ENCODE measurements around the gene C12orf76.

C12orf76 gene

GRCh38 chr12:110084314-110085015, 36.1 kb upstream of the C12orf76 start:
- no peak for TF ChIP-seq CTCF (IDR thresholded peaks at IDR 0.05; ENCODE audit: low read depth, low read length)
- H3K4me3 ChIP-seq (replicated peaks in 1 of 2; ENCODE audit: low read depth in 2 of 2, low read length in 2 of 2) = no peak overlapping the region
- DNase-seq (ENCODE audit: low read depth in 2 of 2) = no peak

GRCh38 chr12:110080410-110080809, 32.1 kb upstream of the C12orf76 start:
- DNase-seq (ENCODE audit: low read depth in 2 of 2) = no peak
- TF ChIP-seq CTCF (IDR thresholded peaks at IDR 0.05; ENCODE audit: low read depth, low read length) = no peak
- H3K4me3 ChIP-seq (replicated peaks in 1 of 2; ENCODE audit: low read depth in 2 of 2, low read length in 2 of 2) = no peak overlapping the region

GRCh38 chr12:110079477-110080400, 31.4 kb upstream of the C12orf76 start:
- no peak for TF ChIP-seq CTCF (IDR thresholded peaks at IDR 0.05; ENCODE audit: low read depth, low read length)
- no peak overlapping the region for H3K4me3 ChIP-seq (replicated peaks in 1 of 2; ENCODE audit: low read depth in 2 of 2, low read length in 2 of 2)
- peak; percentile 26 to 85 for DNase-seq (ENCODE audit: low read depth in 2 of 2)

- TF ChIP-seq CTCF (IDR thresholded peaks at IDR 0.05; ENCODE audit: low read depth, low read length) = no peak
- no peak overlapping the region for H3K4me3 ChIP-seq (replicated peaks in 1 of 2; ENCODE audit: low read depth in 2 of 2, low read length in 2 of 2)
- DNase-seq (ENCODE audit: low read depth in 2 of 2) = no peak
Observed at GRCh38 chr12:110077800-110078199, 29.5 kb upstream of the C12orf76 start.

GRCh38 chr12:110075880-110076279, 27.6 kb upstream of the C12orf76 start:
- H3K4me3 ChIP-seq (replicated peaks in 1 of 2; ENCODE audit: low read depth in 2 of 2, low read length in 2 of 2) = no peak overlapping the region
- DNase-seq (ENCODE audit: low read depth in 2 of 2) = no peak
- TF ChIP-seq CTCF (IDR thresholded peaks at IDR 0.05; ENCODE audit: low read depth, low read length) = no peak

GRCh38 chr12:110074089-110074488, 25.8 kb upstream of the C12orf76 start:
- no peak for TF ChIP-seq CTCF (IDR thresholded peaks at IDR 0.05; ENCODE audit: low read depth, low read length)
- no peak overlapping the region for H3K4me3 ChIP-seq (replicated peaks in 1 of 2; ENCODE audit: low read depth in 2 of 2, low read length in 2 of 2)

More at GRCh38 chr12:110074089-110074488, 25.8 kb upstream of the C12orf76 start:
- no peak for DNase-seq (ENCODE audit: low read depth in 2 of 2)

All from cardiac fibroblast (primary cell).